NCI-H2081 (cell line): ENCODE data around the gene RCSD1.

Source experiments
- DNase-seq, 2 experiments: peaks; one replicate each; lab custom pipeline; 2025; lab: John Stamatoyannopoulos, UW

Gene RCSD1

DNA sequence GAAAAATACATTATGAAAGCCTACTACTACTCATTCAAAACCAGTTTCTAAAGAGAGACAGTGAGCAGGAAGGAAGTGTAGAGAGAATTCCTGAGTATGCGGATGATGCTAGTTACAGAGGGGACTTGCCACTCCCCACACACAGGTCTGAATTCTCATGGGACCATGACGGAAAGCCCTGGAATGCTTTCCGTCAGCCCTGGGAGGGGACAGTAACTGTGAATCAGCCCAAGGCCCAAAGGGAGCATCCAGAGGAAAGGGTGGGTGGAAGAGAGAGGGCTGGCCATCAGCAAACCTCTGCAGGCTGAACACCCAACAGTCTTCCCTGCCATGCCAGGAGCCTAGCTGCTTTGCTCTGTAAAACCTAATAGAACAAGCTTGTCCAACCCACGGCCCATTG lies 36.4 kb downstream of the RCSD1 start:
- DNase-seq = no peak

DNA sequence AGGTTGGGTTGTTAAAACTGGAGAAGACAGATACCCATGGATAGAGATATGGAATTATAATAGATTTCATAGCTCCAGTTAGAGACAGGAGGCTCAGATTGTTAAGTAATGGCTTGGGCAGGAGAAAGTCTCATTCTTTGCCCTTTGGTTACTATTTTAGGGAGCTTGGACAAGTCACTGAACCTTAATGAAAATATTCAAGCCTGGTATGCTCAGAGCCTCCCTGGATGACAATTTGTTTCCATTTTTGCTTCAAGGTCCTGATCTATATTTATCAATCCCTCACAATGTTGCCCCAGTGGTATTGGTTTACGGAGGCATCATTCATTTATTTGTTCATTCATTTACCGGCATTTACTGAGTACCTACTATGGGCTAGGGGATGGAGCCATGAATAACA lies 37.5 kb downstream of the RCSD1 start:
- no peak for DNase-seq

DNA sequence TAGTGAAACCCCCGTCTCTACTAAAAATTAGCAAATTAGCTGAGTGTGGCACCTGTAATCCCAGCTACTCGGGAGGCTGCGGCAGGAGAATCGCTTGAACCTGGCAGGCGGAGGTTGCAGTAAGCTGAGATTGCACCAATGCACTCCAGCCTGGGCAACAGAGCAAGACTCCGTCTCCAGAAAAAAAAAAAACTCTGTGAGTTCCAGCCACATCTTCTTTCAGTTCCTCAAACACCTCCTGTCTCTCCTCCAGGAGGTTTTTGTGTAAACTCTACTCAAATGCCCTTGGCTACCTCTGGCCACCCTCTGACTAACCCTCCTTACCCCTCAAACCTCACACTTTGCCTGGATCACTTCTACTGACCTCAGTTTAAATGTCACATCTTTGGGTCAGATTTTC lies 38.1 kb downstream of the RCSD1 start:
- DNase-seq = no peak

DNA sequence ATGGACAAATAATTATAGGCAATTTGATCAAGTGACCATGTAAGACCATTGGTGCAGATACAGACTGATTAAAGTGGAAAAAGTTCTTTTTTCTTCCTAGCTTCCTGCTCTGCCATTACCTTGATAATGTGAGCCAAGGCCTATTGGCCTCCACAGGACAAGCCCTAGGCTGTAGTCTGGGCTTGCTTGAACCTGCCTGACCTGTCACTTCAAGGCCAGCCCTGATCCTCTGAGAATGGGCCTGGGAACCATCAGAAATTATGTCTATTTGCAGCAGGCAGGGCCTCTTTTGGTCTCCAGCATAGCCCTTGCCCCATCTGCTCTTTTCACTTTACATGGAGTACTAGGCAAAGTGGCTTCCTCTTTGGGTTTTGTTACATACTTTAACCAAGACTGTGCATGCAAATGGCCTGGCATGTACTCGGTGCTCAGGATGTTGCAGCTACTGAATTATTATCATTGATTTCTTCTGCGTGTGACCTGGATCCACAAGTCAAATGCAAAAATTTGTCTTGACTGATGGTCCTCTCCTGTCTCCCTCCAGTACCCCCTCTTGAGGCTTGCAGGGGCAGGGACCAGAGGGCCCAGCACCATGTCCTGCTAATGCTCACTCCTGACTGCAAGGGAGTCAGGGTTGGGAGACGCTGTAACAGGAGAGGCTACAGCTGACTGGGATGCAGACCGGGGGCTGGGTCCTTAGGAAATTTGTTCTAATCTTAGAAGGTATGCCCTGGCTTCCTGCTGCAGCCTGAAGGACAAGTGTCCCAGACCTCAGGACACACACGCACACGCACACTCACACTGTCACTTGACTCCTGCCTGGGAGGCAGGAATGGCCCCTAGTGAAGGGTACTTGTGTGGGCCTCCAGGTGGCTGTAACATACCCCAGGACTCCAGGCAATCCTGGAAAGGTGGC lies 39.4 kb downstream of the RCSD1 start:
- no peak for DNase-seq

DNA sequence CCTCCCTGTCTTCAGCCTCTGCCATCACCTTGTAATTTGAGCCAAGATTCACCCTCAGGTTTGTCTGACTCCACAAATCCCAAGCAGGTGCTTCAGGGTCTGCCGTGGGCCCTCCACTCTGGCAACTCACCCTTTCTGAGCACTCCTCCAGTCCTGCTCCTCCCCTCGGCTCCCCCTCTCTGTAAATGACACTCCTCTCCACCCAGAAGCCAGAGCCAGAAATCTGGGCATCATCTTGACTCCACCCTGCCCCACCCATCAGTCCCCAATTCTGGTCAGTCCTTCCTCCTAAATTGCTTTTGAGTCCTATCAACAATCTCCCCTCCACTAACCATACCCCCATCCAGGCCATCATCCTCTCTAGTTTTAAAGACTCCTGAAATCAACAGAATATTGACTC lies 40.5 kb downstream of the RCSD1 start:
- DNase-seq = no peak

DNA sequence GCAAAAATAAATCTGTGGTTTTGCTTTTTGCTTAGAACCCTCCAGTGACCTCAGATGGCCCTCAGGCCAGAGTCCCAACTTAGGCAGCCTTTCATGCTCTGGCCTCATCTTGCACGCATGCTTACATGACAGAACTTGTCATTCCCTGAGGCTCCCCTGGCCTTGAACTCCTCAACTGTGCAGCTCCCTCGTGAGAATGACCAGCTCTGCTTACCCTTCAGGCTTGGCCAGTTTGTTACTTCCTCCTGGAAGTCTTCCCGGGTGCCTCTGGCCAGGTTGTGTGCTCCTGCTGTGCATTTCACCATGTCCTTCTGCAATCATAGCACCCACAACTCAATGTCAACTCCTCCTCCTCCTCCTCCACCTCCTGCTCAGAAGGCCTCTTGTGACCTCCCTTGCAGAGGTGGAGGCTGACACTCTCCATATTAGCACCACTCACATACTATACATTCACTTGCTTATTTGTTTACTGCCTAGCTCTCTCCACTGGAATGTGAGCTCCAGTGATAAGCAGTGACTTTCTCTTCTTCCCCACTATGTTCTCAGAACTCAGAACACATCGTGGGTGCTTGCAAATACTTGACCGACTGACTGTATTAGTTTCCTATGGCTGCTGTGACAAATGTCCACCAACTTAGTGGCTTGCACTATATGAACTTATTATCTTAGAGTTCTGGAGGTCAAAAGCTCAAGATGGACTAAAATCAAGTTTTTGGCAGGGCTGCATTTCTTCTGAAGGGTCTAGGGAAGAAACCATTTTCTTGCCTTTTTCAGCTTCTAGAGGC lies 41.9 kb downstream of the RCSD1 start:
- no peak for DNase-seq

DNA sequence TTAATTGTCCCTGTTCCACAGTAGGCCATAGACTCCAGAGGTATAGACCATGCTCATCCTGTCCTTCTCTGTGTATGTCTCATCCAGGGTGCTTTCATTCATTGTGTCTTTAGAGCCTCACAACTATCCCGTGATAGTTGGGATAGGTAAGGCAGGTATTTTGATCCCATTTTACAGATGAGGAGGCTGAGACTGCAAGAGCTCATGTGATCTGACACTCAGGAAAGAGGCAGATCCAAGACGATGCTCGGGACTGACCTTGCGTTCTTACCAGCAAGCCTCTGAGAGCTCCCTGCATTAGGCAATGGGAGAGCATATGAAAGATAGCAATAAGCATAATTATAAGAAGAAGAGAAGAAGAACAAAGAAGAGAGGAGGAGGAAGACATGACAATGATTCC lies 42.8 kb downstream of the RCSD1 start:
- no peak for DNase-seq

DNA sequence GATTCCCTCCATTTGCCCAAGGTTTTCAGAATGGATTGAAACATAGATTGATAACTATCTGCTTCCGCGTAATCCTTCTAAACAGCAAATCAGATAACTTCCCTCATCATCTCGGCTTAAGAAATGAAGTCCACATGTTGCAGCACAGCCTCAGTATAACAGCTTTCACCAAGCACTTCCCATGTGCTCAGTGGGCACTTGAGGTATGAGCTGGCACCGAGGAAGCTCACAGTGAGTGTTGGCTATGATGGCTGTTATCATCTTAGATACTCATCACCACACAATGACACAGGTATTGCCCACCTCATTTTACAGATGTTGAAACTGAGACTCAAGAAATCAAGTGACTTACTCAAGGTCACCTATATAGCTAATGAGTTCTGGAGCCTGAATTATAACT lies 43.2 kb downstream of the RCSD1 start:
- no peak for DNase-seq

DNA sequence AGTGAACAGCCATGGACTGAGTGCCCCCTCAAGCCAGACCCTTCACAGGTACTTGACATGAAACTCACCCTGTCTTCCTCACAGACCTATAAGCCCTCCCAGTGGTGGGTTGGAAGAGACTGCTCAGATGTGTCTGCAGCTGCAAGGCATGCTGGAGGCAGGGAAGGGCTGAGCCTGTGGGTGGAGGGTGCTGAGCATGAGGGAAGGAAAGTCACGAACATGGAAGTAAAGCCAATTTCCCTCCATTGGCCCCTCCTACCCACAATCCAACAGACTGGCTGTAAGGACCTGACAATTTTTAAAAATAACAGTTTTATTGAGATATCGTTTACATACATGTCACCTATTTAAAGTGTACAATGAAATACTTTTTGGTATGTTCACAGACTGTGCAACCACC lies 44.1 kb downstream of the RCSD1 start:
- DNase-seq = no peak

DNA sequence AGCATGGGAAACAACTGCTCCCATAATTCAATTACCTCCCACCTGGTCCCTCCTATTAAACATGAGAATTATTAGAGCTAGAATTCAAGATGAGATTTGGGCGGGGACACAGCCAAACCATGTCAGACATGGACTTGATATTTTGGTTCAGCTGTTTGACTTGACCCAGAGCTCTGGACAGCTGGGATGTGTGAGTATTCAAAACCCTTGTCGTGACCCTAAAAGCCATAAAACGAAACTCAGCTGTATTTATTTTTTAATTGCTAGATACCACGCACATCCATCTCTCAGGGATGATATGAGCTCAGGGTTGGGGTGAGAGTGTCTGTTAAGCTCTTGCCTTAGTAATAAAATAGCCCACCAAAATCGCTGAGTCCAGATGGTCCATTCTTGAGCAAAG lies 45.4 kb downstream of the RCSD1 start:
- no peak for DNase-seq

DNA sequence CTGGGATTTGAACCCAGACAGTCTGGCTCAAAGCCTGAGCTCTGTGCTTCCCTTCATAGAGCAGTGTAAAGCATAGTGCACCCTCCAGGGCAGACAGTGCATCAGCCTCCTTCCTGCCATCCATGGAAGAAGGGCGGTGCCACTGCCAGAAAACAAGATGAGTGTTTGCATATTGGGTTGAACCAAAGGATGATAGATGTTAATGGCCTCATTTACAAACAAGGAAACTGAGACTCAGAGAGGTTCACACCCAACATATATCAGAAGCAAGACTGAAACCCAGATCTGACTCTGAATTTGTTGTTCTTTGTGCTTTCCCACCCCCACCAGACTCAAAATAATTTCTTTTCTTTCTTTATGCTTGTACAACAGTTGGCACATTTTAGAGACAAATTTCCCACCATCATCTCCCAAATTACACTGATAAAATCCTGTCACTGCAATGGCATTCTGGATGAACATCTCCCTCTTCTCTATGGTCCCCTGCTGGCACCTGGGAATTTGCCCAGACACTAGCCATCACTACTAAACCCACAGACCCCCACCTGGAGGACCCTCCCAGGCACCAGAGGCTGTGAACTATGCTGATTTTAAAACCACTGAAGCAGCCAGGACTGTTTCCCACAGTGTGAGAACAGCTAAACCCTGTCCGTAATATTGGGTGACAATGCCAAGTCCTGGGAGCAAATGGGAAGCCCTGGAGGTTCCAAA lies 46.3 kb downstream of the RCSD1 start:
- no peak for DNase-seq

DNA sequence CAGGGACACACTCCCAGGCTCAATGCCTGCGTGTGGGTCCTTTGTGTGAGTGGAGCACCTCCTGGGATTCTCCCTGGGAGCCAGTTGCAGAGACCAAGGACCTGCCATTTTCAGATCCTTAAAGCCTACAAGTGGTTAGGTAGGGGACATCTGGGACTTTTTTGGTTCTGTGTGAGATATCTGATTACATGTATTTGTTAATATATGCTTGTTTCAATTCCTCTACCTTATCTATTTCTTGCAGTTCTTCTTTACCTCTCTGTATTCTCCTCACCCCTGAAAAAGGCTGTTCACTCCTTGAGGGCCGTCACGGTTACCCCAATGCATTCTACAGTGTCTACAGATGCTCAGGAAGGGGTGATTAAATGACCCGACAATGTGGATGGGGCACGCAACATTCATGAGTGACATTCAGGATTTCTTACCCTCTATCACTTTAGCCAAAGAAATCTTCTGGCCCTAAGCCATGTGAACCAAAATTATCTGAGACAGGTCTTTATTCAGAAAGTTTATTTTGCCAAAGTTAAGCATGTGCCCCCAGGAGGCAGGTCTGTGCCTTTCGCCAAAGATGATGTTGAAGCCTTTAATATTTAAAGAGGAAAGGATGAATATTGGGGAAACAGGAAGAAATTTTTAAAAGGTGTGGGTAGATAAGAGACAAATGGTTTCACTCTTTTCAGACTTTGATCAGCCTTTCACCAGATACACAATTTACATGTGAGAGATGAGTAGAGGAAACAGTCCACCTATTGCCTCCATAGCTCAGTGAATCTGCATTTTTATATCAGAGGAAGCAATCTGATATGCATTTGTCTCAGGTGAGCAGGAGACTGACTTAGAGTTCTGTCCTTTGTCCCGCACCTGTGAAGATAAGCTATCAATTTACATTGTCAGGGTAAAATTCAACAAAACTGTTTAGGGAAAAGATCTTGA lies 47.1 kb downstream of the RCSD1 start:
- no peak for DNase-seq

DNA sequence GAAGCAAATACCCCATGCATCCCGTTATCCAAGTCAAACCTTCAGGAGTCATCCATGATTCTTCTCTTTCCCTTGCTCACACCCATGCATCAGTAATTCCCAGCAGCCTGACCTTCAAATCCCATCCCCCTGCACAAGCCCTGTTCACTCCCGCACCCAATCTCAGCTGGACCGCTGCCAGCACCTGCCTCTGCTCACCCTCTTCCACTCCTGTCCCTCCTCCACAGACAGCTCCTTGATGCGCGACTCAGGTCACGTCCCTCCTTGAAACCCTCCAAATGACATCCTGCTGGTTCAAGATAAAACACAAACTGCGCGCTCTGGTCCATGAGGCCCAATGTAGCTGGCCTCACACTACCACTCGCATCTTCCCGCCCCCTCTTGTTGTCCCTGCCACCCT lies 48.4 kb downstream of the RCSD1 start:
- no peak for DNase-seq

DNA sequence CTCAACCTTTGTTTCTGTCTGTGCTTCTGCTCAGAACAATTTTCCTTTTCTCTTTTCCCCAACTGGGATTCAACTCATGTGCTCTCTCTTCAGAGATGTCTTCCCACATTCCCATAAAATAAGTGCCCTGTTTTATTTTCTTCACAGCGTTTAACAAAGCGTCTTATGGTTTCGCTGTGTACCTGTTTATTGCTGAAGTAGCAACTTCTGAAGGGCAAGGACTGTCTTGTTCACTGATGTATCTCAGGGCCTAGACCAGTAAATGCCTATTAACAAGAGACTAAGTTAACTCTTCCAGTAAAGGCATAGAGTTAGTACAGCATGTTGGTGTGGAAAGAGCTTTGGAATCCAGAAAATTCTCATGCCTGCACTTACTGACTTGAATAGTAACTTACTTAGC lies 48.8 kb downstream of the RCSD1 start:
- DNase-seq = no peak

DNA sequence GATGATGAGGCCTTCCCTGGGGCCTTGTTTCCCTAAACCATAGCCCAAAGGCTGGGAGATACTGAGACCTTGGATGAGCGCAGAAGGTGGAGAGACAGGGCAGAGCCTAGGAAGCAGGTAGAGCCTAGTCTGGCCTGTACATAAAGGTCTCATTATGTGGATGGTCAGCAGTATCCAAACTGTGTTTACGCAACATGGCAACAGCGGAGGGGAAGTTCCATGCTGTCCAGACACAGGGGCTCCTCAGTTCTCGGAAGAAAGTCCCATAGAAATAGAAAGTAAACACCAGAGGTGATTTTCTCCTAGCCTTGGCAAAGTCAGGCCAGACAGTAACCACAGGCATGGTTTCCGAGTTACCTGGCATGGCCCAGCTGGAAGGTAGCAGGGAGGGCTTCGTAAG lies 49.7 kb downstream of the RCSD1 start:
- no peak for DNase-seq

DNA sequence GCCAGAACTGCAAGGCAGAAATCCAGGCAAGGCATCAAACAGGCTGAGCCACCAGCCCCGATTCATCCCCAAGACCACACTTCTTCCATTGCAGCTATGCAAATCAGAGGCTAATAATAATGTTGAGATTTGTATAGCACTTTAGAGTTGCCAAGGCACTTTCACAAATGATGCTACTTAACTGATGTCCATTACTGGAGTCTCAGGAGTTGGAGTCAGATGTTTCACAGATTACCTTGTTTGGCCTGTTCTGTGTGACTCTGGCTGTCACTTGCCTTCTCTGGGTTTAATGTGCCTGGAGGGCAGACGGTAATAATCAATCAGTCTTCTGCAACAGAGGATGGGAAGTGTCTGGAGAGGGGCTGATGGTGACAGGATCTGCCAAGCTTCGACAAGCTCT lies 51.0 kb downstream of the RCSD1 start:
- no peak for DNase-seq

DNA sequence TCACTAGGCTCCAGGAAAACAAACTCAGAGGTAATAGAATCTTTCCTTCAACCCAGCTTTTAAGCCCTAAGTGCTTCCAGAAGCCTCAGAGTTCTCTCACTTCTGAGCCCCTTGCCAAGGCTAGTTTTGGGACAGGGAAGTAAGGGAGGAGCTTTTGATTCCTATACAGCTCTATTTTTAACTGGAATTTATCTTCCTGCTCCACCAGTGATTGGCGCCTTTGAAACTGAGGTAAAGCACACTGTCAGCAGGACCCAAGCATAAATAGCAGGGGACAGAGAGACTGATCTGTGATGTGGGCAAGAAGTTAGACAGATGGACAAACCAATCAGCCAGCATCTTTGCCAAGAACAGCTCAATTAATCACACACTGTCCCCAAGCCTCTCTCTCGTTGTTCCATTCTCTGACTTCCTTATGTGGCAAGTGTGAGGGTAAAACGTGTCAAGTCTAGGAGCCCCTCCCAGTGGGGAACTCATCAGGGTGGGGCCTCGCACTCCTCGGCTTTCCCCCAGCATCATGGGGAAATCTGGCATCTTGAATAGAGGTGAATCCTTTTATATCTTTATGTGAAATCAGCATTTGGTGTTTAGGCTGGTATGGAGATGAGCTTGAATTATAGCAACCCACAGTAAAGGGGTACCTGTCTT lies 51.5 kb downstream of the RCSD1 start:
- DNase-seq = no peak

DNA sequence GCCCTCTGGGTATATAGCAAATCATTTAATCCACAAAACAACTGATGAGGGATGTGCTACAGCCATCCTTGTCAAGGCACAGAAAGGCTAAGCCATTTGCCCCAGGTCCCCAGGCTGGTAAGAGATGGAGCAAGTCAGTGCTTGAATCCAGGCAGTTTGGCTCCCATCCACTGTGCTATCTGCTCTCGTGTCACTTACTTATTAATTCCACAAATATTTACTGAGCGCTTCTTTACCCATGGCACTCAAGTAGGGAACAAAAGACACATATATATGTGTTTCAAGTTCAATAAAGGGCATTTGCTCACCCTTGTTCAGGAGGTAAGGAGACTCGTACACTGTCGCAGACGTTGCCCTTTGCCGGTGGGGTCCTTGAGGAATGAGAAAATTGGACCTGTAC lies 53.2 kb downstream of the RCSD1 start:
- DNase-seq = no peak

DNA sequence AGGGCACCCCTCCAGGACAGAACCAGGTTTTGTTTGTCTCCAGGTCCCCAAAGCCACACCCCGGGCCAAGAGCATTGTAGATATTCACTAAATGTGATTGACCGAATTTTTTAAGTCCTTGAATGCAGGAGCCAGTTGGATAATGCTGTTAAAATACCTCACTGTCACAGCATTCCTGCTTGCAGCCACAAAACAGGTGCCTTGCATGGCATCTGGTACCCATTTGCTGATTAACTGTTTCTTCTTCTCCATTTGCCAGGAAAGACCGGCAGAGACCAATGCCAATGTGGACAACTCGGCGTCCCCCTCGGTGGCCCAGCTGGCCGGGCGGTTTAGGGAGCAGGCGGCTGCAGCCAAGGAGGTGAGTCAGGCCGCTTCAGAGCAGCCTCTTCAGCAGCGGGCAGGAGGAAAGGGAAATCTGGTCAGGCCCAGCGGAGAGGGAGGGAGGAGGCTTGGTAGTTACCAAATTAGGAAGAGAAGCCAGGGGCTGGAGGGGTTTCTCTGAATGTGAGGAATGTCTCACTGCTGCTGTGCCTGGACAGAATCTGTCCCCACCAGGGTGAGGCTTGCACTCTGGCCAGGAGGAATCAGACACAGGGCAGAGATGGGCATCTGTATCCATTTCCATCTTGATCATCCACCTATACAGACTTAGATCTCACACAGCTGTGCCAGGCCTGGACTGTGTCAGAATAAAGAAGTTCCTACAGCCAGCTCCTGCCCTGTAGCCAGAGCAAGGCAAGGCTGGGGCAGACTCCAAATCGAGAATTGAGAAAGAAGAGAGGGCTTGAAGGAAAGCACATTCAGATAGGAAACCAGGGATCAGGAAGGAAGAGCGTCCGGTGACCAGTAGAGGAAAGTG lies 53.8 kb downstream of the RCSD1 start:
- no peak for DNase-seq

DNA sequence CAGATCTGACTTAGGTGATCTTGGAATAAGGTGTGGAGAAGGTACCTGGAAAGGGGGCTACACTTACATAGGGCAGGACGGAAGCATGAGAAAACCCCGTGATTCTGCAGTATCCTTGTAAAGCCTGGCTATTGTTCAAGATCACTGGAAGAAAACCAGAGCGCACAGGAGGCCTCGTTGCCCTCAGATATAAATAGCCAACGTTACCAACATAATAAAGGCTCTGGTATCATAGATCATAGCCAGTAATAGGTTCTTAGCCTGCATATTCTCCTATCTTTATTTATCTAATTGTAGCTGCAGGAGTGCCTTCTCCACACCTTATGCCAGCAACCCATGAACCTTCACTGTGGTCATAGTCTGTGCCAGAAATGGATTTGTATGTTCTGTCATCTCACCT lies 55.8 kb downstream of the RCSD1 start:
- no peak for DNase-seq
